Ovary (tissue), 9 donors: ENCODE data around the gene PIMREG. TPM values are rescaled to one million over a fixed set of nuclear protein-coding genes. Genes with fewer than 3 reads are reported as not detected.
"Not testable (repeated sequence)": the region's sequence is repeated elsewhere in the genome, so short reads cannot be mapped to it uniquely, and the experiment has no call there.

Source experiments
- DNase-seq, 5 donors: peaks; one replicate each; pipeline ENCODE4 v3.0.0-alpha.2; 2019 to 2020
- H3K27ac ChIP-seq, 2 donors: fragments of 200-600 bp; one replicate each; pipeline versions ENCODE4 v1.5.1 to v1.8.0; 2019 to 2022
- H3K27me3 ChIP-seq: fragments of 200-600 bp; one replicate; pipeline ENCODE4 v1.8.0; 2022
- H3K36me3 ChIP-seq: fragments of 200-600 bp; sonication (generic); one replicate; pipeline ENCODE4 v1.5.1; 2019
- H3K4me1 ChIP-seq: one replicate; pipeline ENCODE4 v1.8.1; 2013; ENCODE audit warnings: mild to moderate bottlenecking, moderate library complexity; ENCODE audit not compliant: insufficient read depth
- H3K4me3 ChIP-seq: fragments of 200-600 bp; sonication (generic); one replicate; pipeline ENCODE4 v1.5.1; 2017
- H3K9me3 ChIP-seq, 2 donors: fragments of 200-600 bp in 1 of 2; sonication (generic) in 1 of 2; one replicate each; pipeline versions ENCODE4 v1.5.1 to v1.8.1; 2013 to 2019; ENCODE audit warnings: mild to moderate bottlenecking in 1 of 2, moderate library complexity in 1 of 2
- EP300 ChIP-seq: sonication (generic); formaldehyde crosslinking; IDR thresholded peaks from one replicate; pipeline ENCODE4 v1.6.1; 2017; ENCODE audit warnings: antibody characterized with exemption
- POLR2A ChIP-seq: fragments of 450-650 bp; IDR thresholded peaks from one replicate; pipeline ENCODE4 v1.6.1; 2017; ENCODE audit warnings: antibody characterized with exemption, mild to moderate bottlenecking, moderate library complexity
- WGBS, 3 donors: extraction: QIAGEN DNeasy Blood & Tissue Kit in 1 of 3; methylation state at CpG; one replicate each; pipeline versions ENCODE4 v1.1.5 to v1.1.7; 2013 to 2017; 5-methylcytosine and 5-hydroxymethylcytosine counted together
- intact Hi-C, 4 donors: fragments of 100-400 bp; cut with DNase I; formaldehyde crosslinking; loops; one replicate each; pipeline versions ENCODE4 v1.11.0 to v1.15.1; 2022 to 2023
- polyA plus RNA-seq, 2 donors: library from polyadenylated mRNA; stranded (reverse); fragments of 200-250 nt in 1 of 2; fragments of 350-450 nt in 1 of 2; fragmentation: Illumina TruSeq in 1 of 2; extraction: RNeasy Lipid Tissue Mini Kit (QIAGEN cat#74804) in 1 of 2; gene quantifications; one replicate each; pipeline ENCODE4 v1.2.3, GENCODE V29; 2013 to 2014
- total RNA-seq, 7 donors: library from RNA; depleted of rRNA in 2 of 7; stranded (reverse); fragments of >200 nt in 2 of 7; fragmentation: NEBNext Ultra II Directional in 3 of 7; extraction: Animal tissue kit (Norgen Biotek cat#: 25700) in 3 of 7; gene quantifications; one replicate each; pipeline versions ENCODE4 v1.1.0 to v1.2.4, GENCODE V29; 2016 to 2023
- TF ChIP-seq, protein P1 (sequence below), 3 donors: fragments of 450-650 bp in 2 of 3; fragments of 200-600 bp in 1 of 3; IDR thresholded peaks; one replicate each; pipeline versions ENCODE4 v1.5.1 to v1.8.0; 2016 to 2022; ENCODE audit warnings: antibody characterized with exemption in 3 of 3, mild to moderate bottlenecking in 1 of 3
- donor health status: DM: no; HTN: no; CAD: no; lungs with moderate emphysema.
- donor health status: DM: no; HTN: no; CAD: no.
- donor health status: Bipolar disorder and iron deficiency.
- donor health status: DM: yes; HTN: yes; CAD: no.
- donor health status: DM: no; HTN: no; CAD: no.
- donor health status: DM: yes; HTN: yes; CAD: no.

Gene PIMREG
- total and polyA plus RNA-seq, 9 donors = 0.20 to 4.7 (median 0.73) TPM; not detected in 1

DNA sequence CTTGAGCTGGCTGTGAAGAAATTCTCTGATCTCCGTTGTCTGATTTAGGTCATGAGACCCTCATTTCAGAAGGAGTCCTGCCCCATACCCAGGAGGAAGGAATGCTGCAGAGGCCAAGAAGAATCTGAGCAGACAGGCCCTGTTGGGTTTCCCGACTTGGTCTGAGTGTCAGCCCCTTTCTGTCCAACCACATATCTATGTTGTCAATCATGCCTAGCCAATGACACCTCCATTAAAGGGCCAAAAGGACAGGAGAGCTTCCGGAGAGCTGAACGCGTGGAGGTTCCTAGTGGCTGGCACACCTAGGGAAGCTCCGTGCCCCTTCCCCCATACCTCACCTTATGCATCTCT, 37.8 kb downstream of the PIMREG start:
- Histone ChIP-seq H3K4me3 (no peak overlapping the region), H3K9me3 (no peaks in the 10 kb centered on the region), H3K27me3 (no peaks in the 10 kb centered on the region), H3K4me1 (peaks cover 2% of the 10 kb centered on the region), H3K27ac (no peak overlapping the region), H3K36me3 (no peaks in the 10 kb centered on the region)
- intact Hi-C loops = no loop called here
- DNase-seq = no peak
- TF ChIP-seq POLR2A (no peak), EP300 (no peak)
- TF ChIP-seq, protein P1, sequence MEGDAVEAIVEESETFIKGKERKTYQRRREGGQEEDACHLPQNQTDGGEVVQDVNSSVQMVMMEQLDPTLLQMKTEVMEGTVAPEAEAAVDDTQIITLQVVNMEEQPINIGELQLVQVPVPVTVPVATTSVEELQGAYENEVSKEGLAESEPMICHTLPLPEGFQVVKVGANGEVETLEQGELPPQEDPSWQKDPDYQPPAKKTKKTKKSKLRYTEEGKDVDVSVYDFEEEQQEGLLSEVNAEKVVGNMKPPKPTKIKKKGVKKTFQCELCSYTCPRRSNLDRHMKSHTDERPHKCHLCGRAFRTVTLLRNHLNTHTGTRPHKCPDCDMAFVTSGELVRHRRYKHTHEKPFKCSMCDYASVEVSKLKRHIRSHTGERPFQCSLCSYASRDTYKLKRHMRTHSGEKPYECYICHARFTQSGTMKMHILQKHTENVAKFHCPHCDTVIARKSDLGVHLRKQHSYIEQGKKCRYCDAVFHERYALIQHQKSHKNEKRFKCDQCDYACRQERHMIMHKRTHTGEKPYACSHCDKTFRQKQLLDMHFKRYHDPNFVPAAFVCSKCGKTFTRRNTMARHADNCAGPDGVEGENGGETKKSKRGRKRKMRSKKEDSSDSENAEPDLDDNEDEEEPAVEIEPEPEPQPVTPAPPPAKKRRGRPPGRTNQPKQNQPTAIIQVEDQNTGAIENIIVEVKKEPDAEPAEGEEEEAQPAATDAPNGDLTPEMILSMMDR (IDR thresholded peaks at IDR 0.05) = no peak
- WGBS, 3 donors = 88 to 93% (median 91%) methylated on average over 6 of the region's 6 CpGs

DNA sequence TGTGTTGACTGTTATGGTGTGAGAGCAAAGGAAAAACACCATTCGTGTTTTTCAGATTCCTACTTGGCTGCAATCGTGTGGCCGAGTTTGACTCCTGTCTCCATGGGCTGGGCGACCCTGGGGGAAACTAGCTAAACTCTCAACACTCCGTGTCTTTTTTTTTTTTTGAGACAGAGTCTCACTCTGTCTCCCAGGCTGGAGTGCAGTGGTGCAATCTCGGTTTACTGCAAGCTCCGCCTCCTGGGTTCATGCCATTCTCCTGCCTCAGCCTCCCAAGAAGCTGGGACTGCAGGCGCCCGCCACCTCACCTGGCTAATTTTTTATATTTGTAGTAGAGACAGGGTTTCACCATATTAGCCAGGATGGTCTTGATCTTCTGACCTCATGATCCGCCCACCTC, 38.5 kb downstream of the PIMREG start:
- intact Hi-C loops, H3K4me1 ChIP-seq, H3K9me3 ChIP-seq, H3K27me3 ChIP-seq, H3K4me3 ChIP-seq, DNase-seq, H3K27ac ChIP-seq, H3K36me3 ChIP-seq: not testable (repeated sequence)
- WGBS, 3 donors = 65 to 69% (median 66%) methylated on average over 10 of the region's 10 CpGs

DNA sequence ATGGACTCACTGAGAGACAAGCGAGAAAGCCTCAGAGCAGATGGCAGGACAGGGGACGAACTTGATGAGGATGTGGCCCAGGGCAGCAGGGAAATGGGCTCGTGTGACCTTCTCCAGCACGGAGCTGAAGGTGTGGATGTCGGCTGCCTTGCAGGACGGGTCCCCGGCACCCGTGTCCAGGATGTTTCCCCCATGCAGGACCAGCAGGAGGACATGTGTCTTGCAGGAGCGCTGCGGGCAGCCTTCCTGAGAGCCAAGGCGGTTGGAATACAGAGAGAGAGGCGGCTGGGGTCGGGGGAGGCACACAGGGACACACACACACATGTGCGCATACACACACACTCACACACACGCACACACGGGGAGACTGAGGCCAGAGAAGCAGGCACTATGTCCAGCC, 39.3 kb downstream of the PIMREG start:
- DNase-seq = no peak
- Histone ChIP-seq H3K9me3 (no peaks in the 10 kb centered on the region), H3K27me3 (no peaks in the 10 kb centered on the region), H3K36me3 (no peaks in the 10 kb centered on the region), H3K27ac (peak overlapping the region in 1 of 2 donors; percentile 6), H3K4me1 (peaks cover 9% of the 10 kb centered on the region), H3K4me3 (no peak overlapping the region)
- intact Hi-C loops = no loop called here
- TF ChIP-seq EP300 (no peak), POLR2A (no peak)
- TF ChIP-seq, protein P1 (IDR thresholded peaks at IDR 0.05) = no peak
- WGBS, 3 donors = 91 to 96% (median 94%) methylated on average over 16 of the region's 16 CpGs

DNA sequence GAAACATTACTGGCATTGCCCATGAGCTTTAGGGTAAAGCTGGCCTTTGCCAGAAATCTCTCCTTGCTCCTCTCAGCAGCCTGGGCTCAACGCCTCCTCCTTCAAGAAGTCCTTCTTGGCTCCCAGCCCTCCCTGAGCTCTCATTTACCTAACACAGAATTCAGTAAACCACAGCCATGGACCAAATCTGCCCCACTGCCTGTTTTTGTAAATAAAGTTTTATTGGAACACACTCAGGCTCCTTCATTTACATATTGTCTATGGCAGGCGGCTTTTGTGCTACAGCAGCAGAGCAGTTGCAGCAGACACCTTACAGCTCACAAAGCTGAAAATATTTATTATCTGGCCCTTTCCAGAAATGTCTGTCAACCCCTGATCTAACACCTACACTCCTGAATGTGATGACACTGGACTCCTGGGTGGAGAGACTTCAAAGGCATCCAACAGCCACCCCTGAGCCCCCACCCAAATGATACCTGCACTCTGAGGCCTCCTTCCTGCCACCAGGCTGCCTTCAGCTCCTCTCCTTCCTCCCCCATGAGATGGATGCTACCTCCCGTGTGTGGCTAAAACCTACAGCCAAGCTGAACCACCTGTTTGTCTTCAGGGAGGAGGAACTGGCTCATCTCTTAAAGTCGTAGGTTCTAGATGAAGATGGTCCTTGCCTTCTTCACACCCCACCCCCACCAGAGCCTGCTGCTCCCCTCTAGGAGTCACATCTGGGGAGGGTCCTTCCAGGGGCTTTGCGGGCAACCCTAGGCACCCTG, 41.6 kb downstream of the PIMREG start:
- no peak for DNase-seq
- no peak overlapping the region for H3K27ac ChIP-seq
- H3K4me3 ChIP-seq = no peak overlapping the region
- peaks cover 14% of the 10 kb centered on the region for H3K4me1 ChIP-seq
- H3K36me3 ChIP-seq = no peaks in the 10 kb centered on the region
- H3K9me3 ChIP-seq = no peaks in the 10 kb centered on the region
- WGBS, 3 donors = 85 to 88% (median 86%) methylated on average over 5 of the region's 5 CpGs
- no peaks in the 10 kb centered on the region for H3K27me3 ChIP-seq
- TF ChIP-seq EP300 (no peak), POLR2A (no peak)
- TF ChIP-seq, protein P1 (IDR thresholded peaks at IDR 0.05) = no peak
- intact Hi-C loops = no loop called here

DNA sequence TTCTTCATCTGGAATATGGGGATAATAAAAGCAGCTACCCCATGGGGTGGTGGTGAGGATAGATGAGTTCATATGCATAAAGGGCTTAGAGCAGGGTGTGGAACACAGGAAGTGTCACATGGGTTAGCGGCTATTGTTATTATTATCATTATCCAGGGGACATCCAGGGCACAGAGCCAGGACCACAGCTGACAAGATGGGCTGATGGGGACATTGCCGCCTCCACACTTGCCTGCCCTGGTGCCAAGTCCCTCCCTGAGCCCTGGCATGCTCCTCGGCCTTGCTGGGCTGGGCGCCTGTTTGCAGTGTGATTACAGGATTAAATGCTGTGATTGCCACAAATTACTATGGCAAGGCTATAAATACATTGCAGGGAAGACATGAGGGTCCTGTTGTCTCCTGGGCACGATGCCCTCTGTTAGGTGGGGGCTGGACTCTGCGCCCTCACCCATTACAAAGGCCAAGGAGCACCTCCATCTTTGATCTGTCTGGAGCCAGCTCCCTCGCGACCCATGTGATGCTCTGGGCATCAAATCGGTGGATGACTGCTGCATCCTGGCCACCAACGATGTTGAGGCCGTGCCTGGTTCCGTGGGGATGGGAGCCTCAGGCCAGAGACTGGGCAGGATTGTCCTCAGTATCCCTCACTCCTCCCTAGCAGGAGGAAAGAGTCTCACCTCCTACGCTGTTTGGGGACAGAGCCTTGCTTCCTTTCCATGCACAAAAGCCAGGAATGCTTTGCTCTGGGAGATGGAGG, 43.2 kb downstream of the PIMREG start:
- no peaks in the 10 kb centered on the region for H3K27me3 ChIP-seq
- no peak overlapping the region for H3K4me3 ChIP-seq
- no peaks in the 10 kb centered on the region for H3K9me3 ChIP-seq
- H3K36me3 ChIP-seq = no peaks in the 10 kb centered on the region
- WGBS, 3 donors = 61 to 72% (median 64%) methylated on average over 13 of the region's 13 CpGs
- peaks cover 19% of the 10 kb centered on the region for H3K4me1 ChIP-seq
- no peak overlapping the region for H3K27ac ChIP-seq
- DNase-seq = peak in 1 of 5 donors; percentile 33
- TF ChIP-seq EP300 (no peak), POLR2A (no peak)
- TF ChIP-seq, protein P1 (IDR thresholded peaks at IDR 0.05) = no peak
- intact Hi-C loops = no loop called here
